AG10803 (cell line): ENCODE measurements around the gene PSORS1C2.

ENCODE experiments used
- DNase-seq: peaks from one replicate; pipeline ENCODE4 v3.0.0; 2010; ENCODE audit warnings: low read depth
- H3K4me3 ChIP-seq: 2 replicates; pipeline ENCODE4 v1.5.1; 2011; ENCODE audit warnings: mild to moderate bottlenecking, low read length, control low read depth
- TF ChIP-seq, protein P1 (sequence below): conservative IDR thresholded peaks from 2 replicates; pipeline ENCODE4 v1.5.1; 2011; ENCODE audit warnings: mild to moderate bottlenecking, low read length, control low read depth, inconsistent platforms

Gene PSORS1C2

GRCh38 chr6:31092769-31093505 lies 45.9 kb downstream of the PSORS1C2 start:
- DNase-seq: no peak
- TF ChIP-seq, protein P1, sequence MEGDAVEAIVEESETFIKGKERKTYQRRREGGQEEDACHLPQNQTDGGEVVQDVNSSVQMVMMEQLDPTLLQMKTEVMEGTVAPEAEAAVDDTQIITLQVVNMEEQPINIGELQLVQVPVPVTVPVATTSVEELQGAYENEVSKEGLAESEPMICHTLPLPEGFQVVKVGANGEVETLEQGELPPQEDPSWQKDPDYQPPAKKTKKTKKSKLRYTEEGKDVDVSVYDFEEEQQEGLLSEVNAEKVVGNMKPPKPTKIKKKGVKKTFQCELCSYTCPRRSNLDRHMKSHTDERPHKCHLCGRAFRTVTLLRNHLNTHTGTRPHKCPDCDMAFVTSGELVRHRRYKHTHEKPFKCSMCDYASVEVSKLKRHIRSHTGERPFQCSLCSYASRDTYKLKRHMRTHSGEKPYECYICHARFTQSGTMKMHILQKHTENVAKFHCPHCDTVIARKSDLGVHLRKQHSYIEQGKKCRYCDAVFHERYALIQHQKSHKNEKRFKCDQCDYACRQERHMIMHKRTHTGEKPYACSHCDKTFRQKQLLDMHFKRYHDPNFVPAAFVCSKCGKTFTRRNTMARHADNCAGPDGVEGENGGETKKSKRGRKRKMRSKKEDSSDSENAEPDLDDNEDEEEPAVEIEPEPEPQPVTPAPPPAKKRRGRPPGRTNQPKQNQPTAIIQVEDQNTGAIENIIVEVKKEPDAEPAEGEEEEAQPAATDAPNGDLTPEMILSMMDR: no peak
- H3K4me3 ChIP-seq: no peak overlapping the region

GRCh38 chr6:31092238-31092637 lies 46.6 kb downstream of the PSORS1C2 start:
- no peak for DNase-seq
- TF ChIP-seq, protein P1: no peak
- no peak overlapping the region for H3K4me3 ChIP-seq

DNA sequence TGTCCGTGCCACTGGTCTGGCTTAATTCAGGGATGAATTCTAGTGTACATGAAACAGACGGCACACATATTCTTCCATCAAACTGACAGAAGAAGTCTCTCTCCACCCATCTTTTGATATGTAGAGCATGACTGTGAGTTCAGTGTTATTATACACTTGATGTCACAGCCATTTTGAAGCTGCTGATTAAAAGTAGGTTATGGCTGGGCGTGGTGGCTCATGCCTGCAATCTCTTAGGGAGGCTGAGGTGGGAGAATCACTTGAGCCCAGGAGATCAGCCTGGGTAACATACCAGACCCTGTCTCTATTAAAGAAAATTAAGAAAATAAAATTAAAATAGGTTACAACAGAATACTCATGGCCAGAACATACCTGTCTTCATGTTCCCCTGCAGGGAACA lies 47.2 kb downstream of the PSORS1C2 start:
- TF ChIP-seq, protein P1: no peak
- no peak for DNase-seq
- no peak overlapping the region for H3K4me3 ChIP-seq

DNA sequence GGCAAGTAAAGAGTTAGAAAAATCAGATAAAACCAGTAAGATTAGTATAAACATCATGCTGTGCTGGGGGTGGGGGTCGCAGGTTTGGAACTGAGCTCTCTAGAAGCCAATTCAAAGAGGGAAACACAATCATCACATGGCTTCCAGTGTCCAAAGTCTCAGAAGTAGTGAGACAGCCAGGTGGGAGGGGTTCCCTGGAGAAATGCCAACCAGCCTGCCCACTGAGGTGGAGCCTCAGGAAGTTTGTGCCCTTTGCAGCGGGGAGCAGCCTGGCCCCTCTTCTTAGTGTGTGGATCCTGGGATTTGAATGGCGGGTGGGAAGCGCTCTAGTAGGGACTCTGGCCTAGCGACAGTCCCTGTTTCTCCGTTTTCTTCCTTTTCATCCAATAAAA lies 47.9 kb downstream of the PSORS1C2 start:
- no peak for DNase-seq
- TF ChIP-seq, protein P1: no peak
- H3K4me3 ChIP-seq: no peak overlapping the region

GRCh38 chr6:31090275-31090972 lies 48.4 kb downstream of the PSORS1C2 start:
- TF ChIP-seq, protein P1: no peak
- no peak for DNase-seq
- no peak overlapping the region for H3K4me3 ChIP-seq
